NOMO-1 treated with dmso at 0.1 percent for 144 hours (cell line): Measurements from ENCODE around the gene PELI2.

Experiments used
- DNase-seq: peaks from one replicate; lab custom pipeline; 2025; ENCODE audit not compliant: unreplicated experiment; lab: John Stamatoyannopoulos, UW

Gene PELI2

DNA sequence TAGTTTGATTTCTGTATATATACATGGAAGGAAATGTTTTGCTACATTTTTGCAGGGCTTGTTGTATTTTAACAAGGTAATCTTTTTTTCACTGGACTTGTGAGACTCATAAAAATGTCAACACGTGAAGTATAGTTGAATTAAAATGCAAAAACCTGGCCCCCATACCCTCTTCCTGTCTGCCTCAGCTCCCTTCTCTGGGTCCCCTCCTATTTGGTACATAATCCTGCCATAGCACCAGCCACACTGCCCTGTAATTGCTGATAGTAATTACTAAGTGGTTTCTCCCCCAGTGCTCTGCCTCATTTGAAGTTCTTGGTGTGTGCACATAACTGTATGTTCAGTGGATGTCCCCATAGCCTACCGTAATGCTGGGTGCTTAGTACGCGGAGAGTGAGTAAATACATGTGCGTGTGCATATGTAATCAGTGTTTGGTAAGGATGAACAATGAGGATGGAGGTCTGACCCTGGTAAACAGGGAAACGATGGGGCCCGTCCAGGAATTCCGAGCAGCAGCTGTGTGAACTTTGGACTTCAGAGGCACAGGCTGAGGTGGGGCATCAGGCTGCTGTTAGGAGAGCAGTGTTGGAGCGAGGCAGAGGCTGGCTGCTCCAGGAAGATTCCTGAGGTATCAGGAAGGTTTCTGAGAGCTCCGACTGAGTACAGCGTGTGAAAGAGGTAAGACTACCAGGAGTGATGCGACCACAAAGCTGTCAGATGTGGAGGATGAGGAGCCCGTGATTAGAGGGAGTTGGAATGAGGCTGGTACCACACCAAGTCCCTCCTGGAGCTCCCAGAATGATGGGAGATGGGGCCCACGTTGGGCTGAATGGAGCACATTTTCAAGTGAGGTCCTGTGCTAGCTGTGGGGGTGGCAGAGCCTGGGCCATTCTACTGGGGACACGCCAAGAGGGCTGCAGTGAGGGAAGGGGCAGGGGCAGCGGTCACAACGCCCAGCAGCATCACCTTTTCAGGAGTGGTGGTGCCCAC, 106.8 kb downstream of the PELI2 start:
- DNase-seq, result no peak

DNA sequence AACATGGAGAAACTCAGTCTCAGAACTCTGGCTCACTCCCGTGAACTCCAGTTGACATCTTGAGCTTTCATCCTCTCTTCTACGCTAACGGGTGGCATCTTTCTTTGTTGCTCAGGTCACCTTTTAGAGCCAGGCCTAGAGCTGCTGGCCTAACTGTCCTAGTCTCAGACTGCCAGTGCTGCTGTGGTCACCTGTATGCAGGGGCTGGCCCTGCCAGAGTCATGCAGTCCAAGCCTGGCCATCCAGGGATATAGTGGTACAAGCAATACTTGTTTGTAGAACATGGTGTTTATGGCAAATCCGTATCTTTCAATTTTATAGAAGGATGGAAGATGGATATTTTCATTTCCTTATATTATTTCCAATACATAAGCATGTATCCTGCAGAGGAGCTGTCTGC, 117.2 kb downstream of the PELI2 start:
- DNase-seq, result no peak

DNA sequence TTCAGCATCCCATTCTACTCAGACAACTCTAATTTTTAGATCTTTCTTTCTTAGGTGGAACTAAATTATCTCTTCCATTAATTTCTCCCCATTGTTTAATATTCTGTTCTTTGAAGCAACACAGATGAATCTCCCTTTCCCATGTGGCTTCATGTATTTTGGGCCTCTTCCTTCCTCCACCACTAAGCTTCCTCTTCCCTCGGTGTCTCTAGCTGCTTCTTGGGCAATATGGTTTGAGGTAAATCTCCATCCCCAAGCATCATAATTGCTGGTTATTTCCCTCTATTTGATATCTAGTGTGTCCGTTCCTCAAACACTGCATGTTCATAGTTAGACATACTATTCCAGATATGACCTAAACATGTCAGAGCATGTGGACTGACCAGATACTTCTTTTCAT, 119.2 kb downstream of the PELI2 start:
- DNase-seq, result peak; percentile 34

DNA sequence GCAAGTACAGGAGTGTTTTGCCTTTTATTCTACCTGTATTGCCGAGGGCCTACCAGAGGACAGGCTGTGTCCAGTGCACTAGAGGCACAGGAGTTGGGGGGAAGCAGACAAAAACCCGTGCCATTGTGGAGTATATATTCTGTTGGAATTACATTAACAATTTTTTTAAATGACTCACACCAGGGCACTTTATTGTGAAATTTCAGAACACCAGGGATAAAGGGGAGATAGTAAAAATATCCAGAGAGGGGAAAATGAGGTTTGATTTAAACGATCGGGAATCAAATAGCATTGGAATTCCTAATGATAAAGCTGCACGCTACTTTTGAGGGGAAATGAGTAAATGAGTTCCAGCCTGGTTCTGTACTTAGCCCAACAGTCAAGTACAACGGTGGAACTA, 123.2 kb downstream of the PELI2 start:
- DNase-seq, result no peak

DNA sequence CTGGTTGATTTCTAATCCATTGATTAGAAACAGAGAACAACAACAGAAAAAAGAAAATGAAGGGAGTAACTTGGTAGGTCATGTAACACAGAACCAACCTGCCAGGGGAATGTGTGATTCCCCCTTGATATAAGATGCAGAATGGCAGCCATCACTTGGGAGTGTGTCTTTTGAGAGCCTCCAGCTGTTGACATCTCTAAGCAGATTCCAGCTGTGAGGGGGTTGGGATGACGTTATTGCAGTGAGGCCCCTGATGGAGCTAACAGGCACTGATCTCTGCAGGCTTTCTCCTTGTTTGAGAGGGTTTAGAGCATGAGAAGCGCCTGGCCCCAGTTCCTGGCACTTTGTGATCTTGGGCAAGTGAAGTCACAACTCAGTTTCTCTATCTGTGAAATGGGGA, 124.9 kb downstream of the PELI2 start:
- DNase-seq, result no peak

DNA sequence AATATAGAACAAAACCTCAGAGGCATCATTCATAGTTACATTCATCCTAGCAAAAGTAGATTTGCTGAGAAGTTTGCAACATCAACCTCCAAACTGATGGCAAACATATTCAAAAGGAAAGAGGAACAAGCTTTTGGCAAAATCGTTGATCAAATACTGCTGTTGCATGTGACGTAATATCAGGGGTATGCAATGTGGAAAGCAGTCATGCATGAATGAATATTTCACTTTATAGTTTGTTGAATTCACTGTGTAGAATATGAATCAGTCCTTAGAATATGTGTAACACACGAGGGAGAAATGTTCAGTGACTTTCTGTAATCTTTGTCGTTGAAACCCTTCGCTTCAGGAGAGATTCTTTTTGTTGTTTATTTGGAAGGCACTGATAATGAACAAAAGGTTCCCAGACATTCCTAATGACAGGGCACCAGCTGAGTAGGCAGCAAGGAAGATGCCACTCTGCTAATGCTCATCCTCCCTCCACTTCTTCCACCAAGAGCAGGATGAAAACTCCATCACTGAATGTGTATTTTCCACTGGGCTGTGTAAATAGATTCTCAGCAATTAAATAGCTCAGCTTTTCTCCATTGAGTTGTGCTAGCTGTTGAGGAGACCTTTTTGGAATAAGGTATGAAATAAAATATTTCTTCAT, 126.1 kb downstream of the PELI2 start:
- DNase-seq, result peak; percentile 56

DNA sequence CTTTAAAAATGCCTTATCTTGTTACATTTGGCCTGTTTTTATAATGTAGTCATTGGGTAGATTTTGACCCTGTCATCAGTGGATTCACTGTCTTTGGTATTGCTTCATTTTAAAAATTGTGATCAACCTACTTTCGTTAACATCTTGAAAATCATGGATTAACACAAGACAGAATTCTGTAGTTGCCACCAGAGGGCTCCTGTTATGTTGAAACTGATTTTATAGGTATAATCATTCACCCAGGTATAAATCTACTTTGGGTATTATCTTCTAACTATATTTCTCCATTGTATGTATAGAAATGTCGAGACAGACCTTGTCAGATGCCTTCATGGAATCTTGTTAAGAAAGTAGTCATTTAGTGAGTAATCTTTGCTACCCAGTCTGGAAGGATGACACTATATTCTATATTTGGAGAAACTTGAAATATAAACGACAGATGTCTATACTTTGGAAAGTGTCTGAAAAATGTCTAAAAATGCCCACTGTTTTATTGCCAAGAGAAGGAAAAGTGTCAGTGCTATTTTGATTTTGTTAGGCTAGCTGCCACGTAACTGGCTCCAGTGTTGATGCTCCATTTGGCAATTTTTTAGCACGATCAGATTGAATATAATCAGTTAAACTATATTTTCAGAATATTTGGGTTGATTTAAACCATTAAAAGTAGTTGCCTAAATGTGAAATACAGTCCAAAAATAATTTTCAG, 129.4 kb downstream of the PELI2 start:
- DNase-seq, result no peak

DNA sequence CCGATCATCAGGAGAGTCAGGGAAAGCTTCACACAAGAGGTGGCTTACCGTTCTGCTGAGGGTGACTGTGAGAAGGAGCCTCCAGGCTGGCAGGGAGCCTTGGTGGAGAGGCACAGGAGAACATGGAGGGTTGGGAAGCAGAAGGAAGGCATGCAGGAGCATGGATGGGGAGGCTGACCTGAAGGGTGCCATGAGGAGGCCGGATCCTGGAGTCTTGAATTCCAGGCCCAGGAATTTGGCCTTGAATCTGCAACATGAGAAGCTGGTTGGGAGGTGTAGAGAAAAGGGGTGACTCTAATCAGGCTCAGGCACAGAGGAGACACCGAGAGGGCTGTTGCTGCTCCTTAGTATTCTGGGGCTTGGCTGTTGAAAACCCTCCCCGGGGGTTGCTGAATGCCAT, 130.2 kb downstream of the PELI2 start:
- DNase-seq, result no peak

DNA sequence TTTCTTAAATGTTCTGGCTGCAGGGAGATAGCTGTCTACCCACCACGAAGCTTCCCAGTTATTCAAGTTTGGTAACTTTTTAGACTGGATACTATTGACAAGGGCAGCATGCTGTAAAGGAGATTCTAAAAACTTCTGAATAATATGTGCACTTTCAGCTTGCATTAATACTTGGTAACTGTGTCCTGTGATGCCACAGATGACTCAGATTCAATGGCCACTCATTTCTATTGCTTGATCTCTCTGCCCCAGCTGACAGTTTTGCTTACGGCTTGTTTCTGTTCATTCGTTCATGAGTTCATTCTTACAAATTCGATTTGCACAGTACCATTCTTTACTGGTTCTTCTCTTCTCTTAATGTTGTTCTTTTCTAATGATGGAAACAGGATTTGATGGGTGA, 142.8 kb downstream of the PELI2 start:
- no peak for DNase-seq

DNA sequence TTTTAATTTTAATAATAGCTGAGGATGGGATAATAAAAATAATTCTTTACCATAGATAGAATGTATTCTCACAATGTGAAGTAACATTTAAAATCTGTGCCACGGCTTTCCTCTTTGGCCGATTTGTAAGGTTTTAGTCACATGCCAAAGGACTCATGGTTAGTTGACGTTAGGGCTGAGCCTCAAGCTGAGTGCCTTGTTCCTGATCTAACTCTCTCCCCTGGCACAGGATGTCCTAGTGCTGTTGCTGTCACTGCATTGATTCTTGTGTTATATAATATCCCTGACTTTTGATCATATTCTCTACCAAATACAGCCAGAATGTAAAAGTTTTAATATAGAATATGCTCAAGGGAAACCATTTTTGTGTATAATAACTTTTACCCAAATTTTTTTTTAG, 144.3 kb downstream of the PELI2 start:
- no peak for DNase-seq

DNA sequence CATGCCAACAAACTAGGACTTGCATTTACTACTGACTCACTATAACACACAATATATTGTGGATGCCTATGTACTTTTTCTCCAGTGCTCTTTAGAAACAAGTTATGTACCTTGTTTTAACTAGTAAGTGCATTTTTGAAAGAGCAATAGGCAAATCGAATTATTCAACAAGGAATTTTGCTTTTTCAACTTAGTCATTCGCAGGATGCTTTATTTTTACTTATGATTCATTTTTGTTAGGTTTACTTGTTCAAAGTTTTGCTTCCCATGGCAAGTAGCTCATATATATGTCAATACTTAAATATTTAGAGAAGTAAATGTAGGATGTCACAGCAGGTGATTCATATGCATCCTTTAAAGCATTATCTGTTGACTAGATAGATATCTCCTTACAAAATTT, 149.8 kb downstream of the PELI2 start:
- no peak for DNase-seq

DNA sequence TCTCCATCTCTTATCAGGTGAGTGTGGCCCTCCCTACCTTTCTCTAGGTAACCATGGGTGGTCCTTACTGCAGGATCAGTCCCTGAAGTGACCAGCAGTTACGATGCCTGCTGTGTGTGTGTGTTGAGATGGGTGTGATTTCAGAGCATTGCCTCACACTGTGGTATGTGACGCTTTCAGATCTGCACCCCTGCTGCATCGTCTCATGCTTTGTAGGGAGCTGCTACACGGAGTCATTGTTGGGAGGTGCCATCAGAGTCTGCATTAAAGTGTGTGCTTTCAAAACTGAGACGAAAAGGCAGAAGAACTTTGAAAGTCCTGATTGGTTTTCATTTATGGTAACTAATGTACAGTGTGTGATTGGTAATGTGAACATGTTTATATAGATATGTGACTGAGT, 150.5 kb downstream of the PELI2 start:
- DNase-seq, result no peak

DNA sequence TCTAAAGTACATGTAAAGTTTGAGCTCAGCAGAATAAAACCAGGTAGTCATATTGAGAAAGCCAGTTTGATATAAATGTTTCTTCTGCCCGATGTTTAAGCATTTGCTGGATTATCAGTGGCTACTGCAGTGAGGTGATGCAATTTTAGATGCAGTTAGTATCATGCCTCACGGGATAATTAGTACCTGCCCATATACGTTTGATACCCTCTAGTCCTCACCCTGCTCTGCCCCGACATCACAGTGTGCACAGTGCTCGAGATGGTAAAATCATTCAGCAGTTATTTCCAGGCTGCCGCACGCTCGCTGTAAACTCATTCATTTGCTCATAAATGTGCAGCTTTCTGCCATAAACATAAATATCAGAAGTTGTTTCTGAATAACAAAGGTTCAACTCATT, 152.7 kb downstream of the PELI2 start:
- no peak for DNase-seq

DNA sequence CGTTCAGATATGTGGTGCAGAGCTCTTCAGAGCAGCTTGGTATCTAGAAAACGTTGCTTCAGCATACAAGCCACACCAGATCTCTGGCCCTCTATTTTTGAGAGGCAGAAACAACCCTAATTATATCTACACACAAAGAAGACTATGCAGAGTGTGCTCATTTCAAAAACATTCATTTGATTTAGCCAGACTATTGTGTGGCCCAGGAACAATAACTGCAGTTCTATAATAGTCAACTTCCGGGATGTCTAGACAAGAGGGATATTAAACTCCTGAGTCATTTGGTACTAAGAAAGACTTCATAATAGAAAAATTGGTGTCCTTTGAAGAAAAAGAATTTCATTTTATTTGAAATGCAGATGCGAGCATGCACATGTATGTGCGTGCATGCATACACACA, 153.8 kb downstream of the PELI2 start:
- DNase-seq, result no peak

DNA sequence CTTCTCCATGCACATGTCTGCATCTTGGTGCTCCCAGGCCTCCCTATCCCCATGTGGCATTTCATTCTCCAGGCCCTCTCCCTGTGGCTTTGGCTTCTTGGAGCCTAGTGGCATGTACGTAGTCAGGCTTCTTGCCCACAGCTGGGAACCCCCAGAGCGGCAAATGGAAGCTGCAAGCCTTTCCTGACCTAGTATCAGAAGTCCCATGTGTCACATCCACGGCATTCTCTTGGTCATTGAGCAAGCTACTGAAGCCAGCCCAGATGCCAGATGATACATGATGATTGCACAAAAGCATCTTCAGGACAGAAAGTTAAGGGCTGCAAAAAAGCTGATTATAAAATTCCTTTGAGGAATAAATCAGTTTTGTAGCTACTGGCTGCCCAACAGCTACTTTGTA, 154.9 kb downstream of the PELI2 start:
- DNase-seq, result no peak

DNA sequence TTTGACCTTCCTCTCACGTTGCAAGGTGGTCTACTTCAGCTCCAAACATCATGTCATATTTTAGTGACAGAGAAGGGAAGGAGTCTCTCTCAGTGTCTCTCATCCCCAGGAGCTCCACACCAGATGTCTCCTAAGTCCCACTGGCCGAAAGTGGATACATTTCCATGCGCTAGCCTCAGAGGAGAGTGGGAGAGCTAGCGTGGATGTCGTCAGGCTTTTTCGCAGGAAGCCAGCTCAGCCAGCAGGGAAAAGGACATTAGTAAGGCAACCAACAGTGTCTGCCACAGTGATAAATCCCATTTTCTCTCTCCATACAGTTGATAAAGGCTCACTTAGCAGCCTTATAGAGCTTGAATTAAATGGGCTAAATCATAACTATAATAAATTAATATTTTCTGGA, 155.7 kb downstream of the PELI2 start:
- no peak for DNase-seq

DNA sequence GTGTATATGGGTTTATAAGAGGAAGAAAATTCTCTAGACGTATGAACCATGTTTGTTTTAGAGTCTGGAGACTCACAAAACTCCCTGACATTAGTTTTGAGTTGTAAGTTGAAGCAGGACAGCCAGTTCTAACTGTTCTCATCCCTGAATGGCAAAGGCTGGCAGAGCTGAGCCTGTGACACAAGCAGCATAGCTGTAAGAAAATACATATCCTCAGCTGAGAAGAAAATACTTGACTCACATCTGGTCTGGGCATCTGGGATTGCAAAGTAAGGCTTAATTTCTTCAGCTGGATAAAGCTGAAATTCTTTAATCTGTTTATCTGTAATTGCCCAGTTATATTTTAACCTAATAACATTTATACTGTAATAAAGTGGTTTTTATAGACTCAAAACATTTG, 156.3 kb downstream of the PELI2 start:
- DNase-seq, result no peak

DNA sequence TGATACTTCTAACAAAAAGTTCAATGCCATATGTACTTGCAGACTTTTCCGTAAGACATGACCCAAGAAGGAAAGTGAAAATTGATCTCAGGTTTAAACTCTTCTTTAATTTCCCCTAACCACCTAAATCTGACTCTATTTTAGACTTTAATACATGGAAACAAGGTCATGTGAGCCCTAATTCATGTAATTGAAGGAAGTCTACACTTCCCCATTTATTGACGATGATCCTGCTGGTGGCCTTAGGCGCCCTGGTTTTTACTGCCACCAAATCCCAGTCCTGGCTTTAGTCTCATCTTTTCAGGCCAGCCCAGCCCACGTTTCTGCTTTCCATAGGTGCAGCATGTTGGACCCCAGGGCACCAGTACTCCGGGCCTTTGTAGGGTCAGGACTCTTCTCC, 157.9 kb downstream of the PELI2 start:
- DNase-seq, result no peak

DNA sequence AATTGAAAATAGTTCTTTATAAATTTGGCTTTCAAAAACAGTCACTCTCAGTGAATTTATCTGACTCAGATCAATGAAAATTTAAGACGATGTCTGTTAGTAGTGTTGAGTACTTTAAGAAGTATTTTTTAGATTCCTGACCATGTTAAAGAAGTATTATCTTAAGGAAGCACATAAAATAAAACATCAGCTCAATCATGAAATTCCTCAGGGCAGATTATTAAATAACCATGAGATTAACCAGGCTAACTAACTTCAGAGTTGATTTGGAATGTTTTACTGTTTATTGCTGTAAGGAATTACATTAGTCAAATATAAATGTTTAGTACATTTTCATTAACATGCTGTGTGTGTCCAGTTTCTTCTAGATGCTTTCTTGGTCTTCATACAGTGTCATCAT, 160.2 kb downstream of the PELI2 start:
- no peak for DNase-seq

DNA sequence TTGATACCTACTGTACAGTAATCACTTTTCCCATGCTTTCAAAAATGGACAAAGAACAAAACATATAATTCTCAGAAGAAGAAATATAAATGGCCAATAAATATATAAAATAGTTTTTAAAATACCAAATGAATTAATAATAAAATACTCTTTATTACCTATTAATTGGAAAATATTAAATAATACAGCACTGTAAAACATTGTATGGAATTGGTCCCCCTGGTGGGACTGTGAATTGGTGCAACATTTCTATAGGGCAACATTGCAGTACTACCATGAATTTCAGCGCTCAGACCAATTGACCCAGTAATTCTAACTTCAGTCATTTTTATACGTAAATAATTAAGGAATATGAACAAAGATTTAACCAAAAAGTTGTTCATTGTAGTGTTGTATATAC, 162.6 kb downstream of the PELI2 start:
- DNase-seq, result no peak

DNA sequence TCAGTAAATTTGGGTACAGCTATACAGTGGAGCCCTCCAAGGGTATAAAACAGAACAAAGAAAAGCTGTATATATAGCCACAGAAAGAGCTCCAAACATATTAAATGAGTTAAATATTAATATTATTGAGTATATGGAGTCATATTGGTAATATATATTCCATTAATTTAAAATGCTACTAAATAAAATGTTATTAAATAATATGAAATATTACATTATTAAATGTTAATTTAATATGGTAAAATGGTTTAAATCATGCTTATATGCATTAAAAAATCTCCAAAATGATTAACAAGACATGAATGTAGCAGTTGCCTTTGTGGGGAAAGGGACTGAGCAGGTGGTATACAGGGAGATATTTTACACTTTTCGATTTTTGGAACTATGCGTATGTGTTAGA, 164.0 kb downstream of the PELI2 start:
- DNase-seq, result no peak

DNA sequence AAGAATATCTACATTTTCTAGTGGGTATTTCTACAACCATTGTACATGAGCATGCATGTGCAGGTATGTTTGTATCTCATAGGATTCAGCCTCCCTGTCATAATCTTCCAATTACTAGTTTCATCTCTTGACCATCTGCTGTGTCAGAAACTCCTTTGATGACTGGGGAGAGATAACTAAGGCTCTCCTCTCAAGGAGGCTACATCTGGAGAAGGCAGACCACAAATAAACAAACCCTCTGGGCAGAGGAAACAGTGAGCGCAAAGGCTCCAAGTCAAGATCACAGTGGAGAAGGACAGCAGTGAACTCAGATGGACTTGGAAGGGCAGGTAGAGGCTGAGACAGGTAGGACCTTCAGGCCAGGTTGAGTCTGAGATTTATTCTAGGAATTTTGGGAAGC, 166.4 kb downstream of the PELI2 start:
- DNase-seq, result no peak
